Endodermal cell (in vitro differentiated cells): Measurements from ENCODE around the gene SOHLH1. TPM values are rescaled to one million over a fixed set of nuclear protein-coding genes. Genes with fewer than 3 reads are reported as not detected.

Experiments
- DNase-seq: peaks from one replicate; pipeline ENCODE4 v3.0.0-alpha.2; 2017
- H3K27ac ChIP-seq: 2 replicates; pipeline ENCODE4 v1.5.1; 2013; ENCODE audit warnings: mild to moderate bottlenecking, low read depth, low read length, moderate library complexity
- H3K27me3 ChIP-seq: 2 replicates; pipeline ENCODE4 v1.6.1; 2013; ENCODE audit warnings: mild to moderate bottlenecking, low read length, moderate library complexity; ENCODE audit not compliant: insufficient read depth, control insufficient read depth, poor library complexity, severe bottlenecking
- H3K36me3 ChIP-seq: 2 replicates; pipeline ENCODE4 v1.7.0; 2013; ENCODE audit warnings: mild to moderate bottlenecking, low read length, moderate library complexity; ENCODE audit not compliant: control insufficient read depth, insufficient read depth
- H3K4me1 ChIP-seq: one replicate; pipeline ENCODE4 v1.7.0; 2013; ENCODE audit warnings: low read length; ENCODE audit not compliant: control insufficient read depth, insufficient read depth
- H3K4me3 ChIP-seq: 2 replicates; pipeline ENCODE4 v1.5.1; 2013; ENCODE audit warnings: mild to moderate bottlenecking, low read length, moderate library complexity
- H3K9ac ChIP-seq: 2 replicates; pipeline ENCODE4 v1.6.1; 2013; ENCODE audit warnings: mild to moderate bottlenecking, low read length, moderate library complexity; ENCODE audit not compliant: poor library complexity, severe bottlenecking; ENCODE audit errors: extremely low read depth
- H3K9me3 ChIP-seq: 2 replicates; pipeline ENCODE4 v1.6.1; 2013; ENCODE audit warnings: mild to moderate bottlenecking, low read length, moderate library complexity; ENCODE audit not compliant: control insufficient read depth
- H3K27ac Mint-ChIP-seq: 2 replicates; pipeline ENCODE4 v1.8.0; 2020; ENCODE audit warnings: mixed read lengths
- H3K27me3 Mint-ChIP-seq: 2 replicates; pipeline ENCODE4 v1.8.0; 2021; ENCODE audit warnings: mild to moderate bottlenecking, mixed read lengths; ENCODE audit not compliant: insufficient read depth
- H3K36me3 Mint-ChIP-seq: 2 replicates; pipeline ENCODE4 v1.8.0; 2020; ENCODE audit warnings: low read depth, mixed read lengths
- H3K4me1 Mint-ChIP-seq: 2 replicates; pipeline ENCODE4 v1.8.0; 2020; ENCODE audit warnings: mixed read lengths
- H3K4me3 Mint-ChIP-seq: 2 replicates; pipeline ENCODE4 v1.8.0; 2020; ENCODE audit warnings: mild to moderate bottlenecking, moderate library complexity, mixed read lengths
- H3K9me3 Mint-ChIP-seq: 2 replicates; pipeline ENCODE4 v1.8.0; 2020; ENCODE audit warnings: mild to moderate bottlenecking, mixed read lengths
- CTCF ChIP-seq: fragments of 200-600 bp; sonication (generic); conservative IDR thresholded peaks from 2 replicates; pipeline ENCODE4 v1.5.0; 2021; ENCODE audit warnings: antibody characterized with exemption, mild to moderate bottlenecking
- WGBS, 2 experiments: methylation state at CpG; one replicate each; pipeline versions ENCODE4 v1.1.5 to v1.1.7; 2013; ENCODE audit warnings: missing lambda C conversion rate in 2 of 2, mixed read lengths in 1 of 2; ENCODE audit not compliant: insufficient coverage in 1 of 2, insufficient read length in 1 of 2; 5-methylcytosine and 5-hydroxymethylcytosine counted together
- total RNA-seq, 2 donors: library from RNA; stranded (reverse); fragmentation: NEBNext Ultra II Directional in 1 of 2; extraction: Animal tissue kit (Norgen Biotek cat#: 25700) in 1 of 2; gene quantifications; 2 replicates in 1 of 2; 3 replicates in 1 of 2; pipeline ENCODE4 v1.2.1, GENCODE V29; 2021

SOHLH1 gene
- total RNA-seq, 2 donors from 2014 or later, result not detected

DNA sequence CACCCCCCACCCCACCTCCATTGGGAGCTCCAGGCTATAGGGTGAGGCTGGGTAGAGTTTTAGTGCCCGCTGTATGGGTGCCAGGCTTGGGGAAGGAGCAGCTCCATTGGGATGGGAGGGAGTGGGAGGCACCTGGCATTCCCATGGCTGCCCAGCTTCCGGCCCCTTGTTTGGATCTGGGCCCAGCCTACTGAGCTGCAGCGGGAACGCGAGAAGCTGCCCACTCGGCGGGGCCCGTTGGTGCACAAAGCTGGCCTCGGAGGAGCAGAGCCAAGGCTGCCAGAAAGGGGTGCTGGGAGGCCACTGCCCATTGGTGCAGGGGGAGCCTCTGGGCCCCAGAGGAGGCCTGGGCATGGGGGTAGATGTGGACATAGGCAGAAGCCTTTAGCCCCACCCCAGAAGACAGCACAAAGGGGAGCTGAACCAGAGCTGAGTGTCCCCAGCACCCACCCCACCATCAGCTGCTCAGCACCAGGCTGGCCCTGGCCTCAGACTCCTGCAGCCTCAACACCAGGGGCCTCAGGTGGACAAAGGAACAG, 31.7 kb downstream of the SOHLH1 start:
- DNase-seq, result no peak
- TF ChIP-seq CTCF, result no peak
- Histone ChIP-seq H3K27ac (no peak overlapping the region), H3K9me3 (no peaks in the 10 kb centered on the region), H3K36me3 (no peaks in the 10 kb centered on the region), H3K27me3 (no peaks in the 10 kb centered on the region), H3K9ac (no peak overlapping the region), H3K4me1 (no peaks in the 10 kb centered on the region), H3K4me3 (no peak overlapping the region)
- H3K27me3 Mint-ChIP-seq, result no peaks in the 10 kb centered on the region
- H3K4me3 Mint-ChIP-seq, result no peak overlapping the region
- H3K4me1 Mint-ChIP-seq, result no peaks in the 10 kb centered on the region
- H3K9me3 Mint-ChIP-seq, result peaks cover 13% of the 10 kb centered on the region
- H3K36me3 Mint-ChIP-seq, result no peaks in the 10 kb centered on the region
- 93 to 94% methylated on average over 9 of the region's 9 CpGs for WGBS, 2 experiments
- no peak overlapping the region for H3K27ac Mint-ChIP-seq

GRCh38 chr9:135666534-135667462, 32.5 kb downstream of the SOHLH1 start:
- Mint-ChIP-seq H3K9me3 (peaks cover 13% of the 10 kb centered on the region), H3K4me1 (peaks cover 6% of the 10 kb centered on the region), H3K36me3 (no peaks in the 10 kb centered on the region), H3K4me3 (no peak overlapping the region), H3K27ac (no peak overlapping the region), H3K27me3 (no peaks in the 10 kb centered on the region)
- Histone ChIP-seq H3K36me3 (no peaks in the 10 kb centered on the region), H3K9me3 (no peaks in the 10 kb centered on the region), H3K4me3 (no peak overlapping the region), H3K9ac (no peak overlapping the region), H3K27ac (no peak overlapping the region), H3K4me1 (no peaks in the 10 kb centered on the region), H3K27me3 (no peaks in the 10 kb centered on the region)
- no peak for DNase-seq
- TF ChIP-seq CTCF, result no peak
- 89 to 91% methylated on average over 13 to 29 of the region's 29 CpGs for WGBS, 2 experiments

- H3K27me3 ChIP-seq, result no peaks in the 10 kb centered on the region
These were observed 33.5 kb downstream of the SOHLH1 start for GRCh38 chr9:135665795-135666189.

More at GRCh38 chr9:135665795-135666189, 33.5 kb downstream of the SOHLH1 start:
- 90 to 96% methylated on average over 7 to 12 of the region's 12 CpGs for WGBS, 2 experiments
- Histone ChIP-seq H3K9ac (no peak overlapping the region), H3K27ac (no peak overlapping the region), H3K36me3 (no peaks in the 10 kb centered on the region), H3K4me3 (no peak overlapping the region), H3K9me3 (no peaks in the 10 kb centered on the region), H3K4me1 (no peaks in the 10 kb centered on the region)
- Mint-ChIP-seq H3K27ac (no peak overlapping the region), H3K9me3 (peaks cover 13% of the 10 kb centered on the region), H3K27me3 (no peaks in the 10 kb centered on the region), H3K4me1 (peaks cover 7% of the 10 kb centered on the region), H3K4me3 (no peak overlapping the region), H3K36me3 (no peaks in the 10 kb centered on the region)
- DNase-seq, result no peak
- no peak for TF ChIP-seq CTCF
